HepG2 (cell line): Measurements from ENCODE around the gene SRBD1. TPM values are rescaled to one million over a fixed set of nuclear protein-coding genes. Genes with fewer than 3 reads are reported as not detected.

ENCODE experiments used
- ATAC-seq: fragments of 200-7000 bp; cut with Tn5 transposase; 3 replicates; pipeline ENCODE4 v1.9.1; 2020; ENCODE audit warnings: mild to moderate bottlenecking, moderate library complexity
- BruUV-seq: library from RNA; stranded (reverse); fragments of 400-500 nt; replicated peaks from 2 replicates; lab custom pipeline; 2021; lab: Mats Ljungman, UMichigan
- CTCF ChIA-PET: fragments of 300-600 bp; formaldehyde crosslinking; extraction: SDS; loops from one replicate; lab custom pipeline; 2021; ENCODE audit warnings: low total read pairs, inconsistent platforms, low intra/inter-chr PET ratio; lab: Yijun Ruan, JAX
- POLR2A ChIA-PET: fragments of 350-600 bp; sonication (Branson Sonifier 250); formaldehyde crosslinking; loops from one replicate; lab custom pipeline; 2020; ENCODE audit warnings: antibody characterized with exemption, inconsistent platforms; lab: Yijun Ruan, JAX
- DNase-seq: peaks from one replicate; pipeline ENCODE4 v3.0.0-alpha.2; 2015; ENCODE audit warnings: low spot score
- FAIRE-seq: peaks from 3 replicates; lab custom pipeline; 2011; peaks lifted over from hg19 to GRCh38; lab: Jason Lieb, UNC
- H2AFZ ChIP-seq: one replicate; pipeline ENCODE4 v1.6.1; 2011; ENCODE audit warnings: low read length, inconsistent platforms
- H3K27ac ChIP-seq: fragments of 300-600 bp; 3 replicates; pipeline ENCODE4 v1.8.0; 2011; ENCODE audit warnings: mixed run types, mild to moderate bottlenecking, mixed read lengths, low read length, inconsistent platforms; ENCODE audit not compliant: insufficient read depth; ENCODE audit errors: extremely low read length
- H3K27me3 ChIP-seq, 2 experiments: fragments of 200-600 bp in 1 of 2; 2 replicates in 1 of 2; 3 replicates in 1 of 2; pipeline versions ENCODE4 v1.6.0 to v1.8.0; 2011; ENCODE audit warnings: low read length in 2 of 2, mild to moderate bottlenecking in 2 of 2, moderate library complexity in 2 of 2, inconsistent platforms in 1 of 2; ENCODE audit not compliant: insufficient read depth in 2 of 2, control insufficient read depth in 1 of 2
- H3K36me3 ChIP-seq, 2 experiments: fragments of 200-600 bp in 1 of 2; replicated peaks in 1 of 2; 2 replicates in 1 of 2; 3 replicates in 1 of 2; pipeline versions ENCODE4 v1.5.1 to v1.8.0; 2011; ENCODE audit warnings: low read length in 2 of 2, inconsistent platforms in 1 of 2; ENCODE audit not compliant: insufficient read depth in 2 of 2, control insufficient read depth in 1 of 2
- H3K4me1 ChIP-seq: 2 replicates; pipeline ENCODE4 v1.5.1; 2012; ENCODE audit warnings: low read length, inconsistent platforms; ENCODE audit not compliant: insufficient read depth
- H3K4me2 ChIP-seq: 2 replicates; pipeline ENCODE4 v1.6.0; 2011; ENCODE audit warnings: low read depth, low read length, inconsistent platforms
- H3K4me3 ChIP-seq, 3 experiments: fragments of 200-600 bp in 1 of 3; sonication (generic), shearing (Covaris generic) in 1 of 3; replicated peaks in 1 of 3; 2 replicates each; pipeline ENCODE4 v1.5.1; 2011 to 2016; ENCODE audit warnings: low read length in 3 of 3, inconsistent platforms in 2 of 3, low read depth in 2 of 3, mild to moderate bottlenecking in 2 of 3, control low read depth in 1 of 3, mixed read lengths in 1 of 3; ENCODE audit not compliant: insufficient read depth in 1 of 3
- H3K79me2 ChIP-seq: one replicate; pipeline ENCODE4 v1.6.1; 2011; ENCODE audit warnings: low read length, inconsistent platforms; ENCODE audit not compliant: insufficient read depth
- H3K9ac ChIP-seq: 2 replicates; pipeline ENCODE4 v1.6.0; 2011; ENCODE audit warnings: mild to moderate bottlenecking, low read depth, low read length, inconsistent platforms; ENCODE audit not compliant: insufficient read depth
- H3K9me3 ChIP-seq: 2 replicates; pipeline ENCODE4 v1.5.1; 2012; ENCODE audit warnings: mild to moderate bottlenecking, low read length
- H4K20me1 ChIP-seq: 2 replicates; pipeline ENCODE4 v1.6.0; 2011; ENCODE audit warnings: inconsistent platforms, mild to moderate bottlenecking, low read length, moderate library complexity; ENCODE audit not compliant: insufficient read depth
- ATAD3A ChIP-seq: sonication (generic); formaldehyde crosslinking; IDR thresholded peaks from 2 replicates; pipeline ENCODE4 v1.4.0; 2020; ENCODE audit warnings: missing genetic modification reagents
- CHCHD3 ChIP-seq: sonication (generic); formaldehyde crosslinking; IDR thresholded peaks from 2 replicates; pipeline ENCODE4 v1.8.0; 2022; ENCODE audit warnings: mild to moderate bottlenecking, missing genetic modification reagents, moderate library complexity
- FLYWCH1 ChIP-seq: sonication (generic); formaldehyde crosslinking; IDR thresholded peaks from 2 replicates; pipeline ENCODE4 v1.8.1; 2023; ENCODE audit warnings: mild to moderate bottlenecking, missing genetic modification reagents
- FOXK1 ChIP-seq: sonication (generic); formaldehyde crosslinking; IDR thresholded peaks from 2 replicates; pipeline ENCODE4 v1.4.0; 2020; ENCODE audit warnings: low read depth, missing genetic modification reagents, borderline replicate concordance
- IRX3 ChIP-seq: sonication (generic); formaldehyde crosslinking; IDR thresholded peaks from 2 replicates; pipeline ENCODE4 v1.8.1; 2023; ENCODE audit warnings: mild to moderate bottlenecking, low read depth, missing genetic modification reagents, borderline replicate concordance
- KDM6A ChIP-seq: IDR thresholded peaks from 2 replicates; pipeline ENCODE4 v1.6.1; 2016; ENCODE audit warnings: low read depth
- NRL ChIP-seq: sonication (generic); formaldehyde crosslinking; IDR thresholded peaks from 2 replicates; pipeline ENCODE4 v1.5.0; 2020; ENCODE audit warnings: missing genetic modification reagents, mild to moderate bottlenecking, moderate library complexity, borderline replicate concordance
- RBM22 ChIP-seq: fragments of 200-400 bp; formaldehyde crosslinking; optimal IDR thresholded peaks from 2 replicates; pipeline ENCODE3; 2017; ENCODE audit warnings: mild to moderate bottlenecking, low read length, moderate library complexity
- RXRA ChIP-seq: sonication (generic); formaldehyde crosslinking; IDR thresholded peaks from 2 replicates; pipeline ENCODE4 v1.5.1; 2020; ENCODE audit warnings: missing genetic modification reagents
- TAF1 ChIP-seq: sonication (generic); formaldehyde crosslinking; IDR thresholded peaks from 2 replicates; pipeline ENCODE4 v1.4.0; 2020; ENCODE audit warnings: missing genetic modification reagents
- TBP ChIP-seq: sonication (generic); formaldehyde crosslinking; IDR thresholded peaks from 2 replicates; pipeline ENCODE4 v1.5.0; 2020; ENCODE audit warnings: missing genetic modification reagents
- ZBTB42 ChIP-seq: sonication (generic); formaldehyde crosslinking; IDR thresholded peaks from 2 replicates; pipeline ENCODE4 v1.5.0; 2020; ENCODE audit warnings: mild to moderate bottlenecking, missing genetic modification reagents
- ZFP36L1 ChIP-seq: sonication (generic); formaldehyde crosslinking; IDR thresholded peaks from 2 replicates; pipeline ENCODE4 v1.8.0; 2022; ENCODE audit warnings: mild to moderate bottlenecking, missing genetic modification reagents, moderate library complexity
- ZNF431 ChIP-seq: sonication (generic); formaldehyde crosslinking; IDR thresholded peaks from 2 replicates; pipeline ENCODE4 v1.9.0; 2022; ENCODE audit warnings: missing genetic modification reagents, low read depth, mild to moderate bottlenecking, borderline replicate concordance
- WGBS: methylation state at CpG from one replicate; pipeline ENCODE4 v1.1.6; 2017; ENCODE audit warnings: low lambda C conversion rate; 5-methylcytosine and 5-hydroxymethylcytosine counted together
- in situ Hi-C: cut with HindIII; loops from 2 replicates; pipeline ENCODE4 v1.10.0; 2017; ENCODE audit warnings: low pct_unique_long_range_greater_than_20kb; ENCODE audit not compliant: extremely low pct_ligation_motif_present
- intact Hi-C: fragments of 100-400 bp; cut with micrococcal nuclease; formaldehyde crosslinking; loops from one replicate; pipeline ENCODE4 v1.10.0; 2022; ENCODE audit not compliant: unreplicated experiment
- polyA plus RNA-seq, 8 experiments: library from polyadenylated mRNA; depleted of rRNA in 3 of 8; stranded (reverse) in 7 of 8; unstranded in 1 of 8; fragments of >200 nt; fragmentation: Illumina TruSeq in 4 of 8; extraction: Trizol in 4 of 8; gene quantifications; 2 replicates each; pipeline versions ENCODE4 v1.2.1 to v1.2.3, GENCODE V29; 2011 to 2016; ENCODE audit warnings: low read depth in 4 of 8, missing spikeins in 1 of 8, mixed read lengths in 1 of 8; ENCODE audit not compliant: insufficient read depth in 1 of 8
- total RNA-seq, 5 experiments: library from RNA; depleted of rRNA; stranded (reverse); fragments of >200 nt; fragmentation: Illumina TruSeq; extraction: Trizol; gene quantifications; 2 replicates each; pipeline ENCODE4 v1.2.3, GENCODE V29; 2016; ENCODE audit warnings: low read depth in 1 of 5
- TF ChIP-seq, protein P1 (sequence below): sonication (generic); formaldehyde crosslinking; IDR thresholded peaks from 2 replicates; pipeline ENCODE4 v1.8.1; 2023; ENCODE audit warnings: mild to moderate bottlenecking, missing genetic modification reagents, borderline replicate concordance

SRBD1 gene
- total and polyA plus RNA-seq, 2 of the 13 experiments (the other 11 are each of a cell fraction or from before 2014, with no cell fraction given) = 3.2 to 23.9 TPM

DNA sequence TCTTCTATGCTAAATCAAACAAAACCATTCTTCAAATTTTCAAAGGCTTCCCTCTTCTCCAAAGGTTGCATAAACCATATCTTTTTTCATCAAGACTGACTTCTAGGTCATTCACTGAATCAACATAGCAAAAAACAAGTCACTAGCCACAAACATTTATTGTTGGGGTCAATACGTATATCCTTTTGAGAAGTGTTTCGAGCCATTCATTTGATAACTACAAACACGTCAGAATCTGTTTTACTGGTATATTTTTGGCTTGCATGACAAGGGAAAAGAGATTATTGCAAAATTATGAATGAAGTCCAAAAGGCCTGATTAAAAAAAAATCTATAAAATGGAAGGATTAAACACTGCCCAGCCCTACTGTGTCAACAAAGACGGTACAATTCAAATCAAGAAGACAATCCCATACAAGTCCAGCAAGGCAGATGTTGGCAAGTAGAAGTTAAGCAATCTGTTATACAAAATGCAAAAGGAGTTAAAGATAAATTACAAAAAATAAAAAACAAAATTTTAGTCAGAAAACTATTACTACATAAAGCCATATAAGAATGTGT lies 222.4 kb downstream of the SRBD1 start:
- FAIRE-seq (no peak), ATAC-seq (no peak), DNase-seq (no peak)
- H3K27ac ChIP-seq = no peak overlapping the region
- H3K9ac ChIP-seq = no peak overlapping the region
- in situ Hi-C loops (no loop called here), intact Hi-C loops (no loop called here)
- H3K4me2 ChIP-seq = no peak overlapping the region
- H3K4me3 ChIP-seq = no peak overlapping the region
- no peaks in the 10 kb centered on the region for H4K20me1 ChIP-seq
- WGBS = 98% methylated on average over 4 of the region's 4 CpGs
- BruUV-seq = no TSS peak
- no peaks in the 10 kb centered on the region for H3K27me3 ChIP-seq
- no peaks in the 10 kb centered on the region for H3K9me3 ChIP-seq
- POLR2A ChIA-PET = no interaction called here
- CTCF ChIA-PET = no interaction called here
- H3K79me2 ChIP-seq = no peaks in the 10 kb centered on the region
- peaks cover 0 to 1% of the 10 kb centered on the region in 2 experiments; a peak in 3 of 5 replicates for H3K36me3 ChIP-seq
- H2AFZ ChIP-seq = no peak overlapping the region
- TF ChIP-seq ZFP36L1 (CRISPR knock-in tag) (no peak), TAF1 (no peak), ZBTB42 (no peak), FOXK1 (no peak), TBP (no peak), IRX3 (no peak), CHCHD3 (CRISPR knock-in tag) (no peak), ZNF431 (no peak)
- TF ChIP-seq, protein P1, sequence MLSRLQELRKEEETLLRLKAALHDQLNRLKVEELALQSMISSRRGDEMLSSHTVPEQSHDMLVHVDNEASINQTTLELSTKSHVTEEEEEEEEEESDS (CRISPR knock-in tag) = no peak
- peaks cover 24% of the 10 kb centered on the region for H3K4me1 ChIP-seq

DNA sequence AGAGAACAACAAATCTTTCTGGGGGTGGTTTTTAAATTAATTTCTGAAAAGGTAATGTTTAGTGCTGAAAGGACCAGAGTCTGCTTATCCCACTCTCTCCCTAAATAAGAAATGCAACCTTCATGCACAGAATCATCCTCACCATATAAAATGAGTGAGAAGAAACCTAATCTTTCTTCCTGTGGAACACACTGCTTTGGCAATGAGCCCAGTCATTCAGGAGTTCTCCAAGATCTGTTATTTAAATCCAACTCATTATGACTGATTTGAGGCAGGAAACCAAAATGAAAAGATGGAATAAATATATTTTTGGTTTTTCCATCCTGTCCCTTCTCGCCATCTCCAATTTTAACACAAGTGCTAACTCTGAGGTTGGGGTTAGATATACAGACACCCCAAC lies 228.3 kb downstream of the SRBD1 start:
- ATAC-seq (no peak), FAIRE-seq (no peak), DNase-seq (no peak)
- no peak overlapping the region for H3K9ac ChIP-seq
- H2AFZ ChIP-seq = no peak overlapping the region
- H3K27ac ChIP-seq = no peak overlapping the region
- H3K4me2 ChIP-seq = no peak overlapping the region
- no TSS peak for BruUV-seq
- peaks cover 0 to 1% of the 10 kb centered on the region in 2 experiments; a peak in 2 of 5 replicates for H3K36me3 ChIP-seq
- H4K20me1 ChIP-seq = no peaks in the 10 kb centered on the region
- H3K27me3 ChIP-seq = no peaks in the 10 kb centered on the region
- POLR2A ChIA-PET = no interaction called here
- no peaks in the 10 kb centered on the region for H3K4me1 ChIP-seq
- WGBS = 100% methylated on average over 1 of the region's 1 CpG
- intact Hi-C loops (no loop called here), in situ Hi-C loops (no loop called here)
- no peaks in the 10 kb centered on the region for H3K9me3 ChIP-seq
- H3K4me3 ChIP-seq = no peak overlapping the region
- H3K79me2 ChIP-seq = no peaks in the 10 kb centered on the region
- no peak for TF ChIP-seq ATAD3A (CRISPR knock-in tag)
- TF ChIP-seq RXRA (CRISPR knock-in tag) = no peak
- no peak for TF ChIP-seq KDM6A
- no peak for TF ChIP-seq RBM22
- no peak for TF ChIP-seq FLYWCH1
- no peak for TF ChIP-seq NRL
- CTCF ChIA-PET = no interaction called here
